Sigmoid colon (tissue), 7 donors: Measurements from ENCODE around the gene CTNND2. TPM values are rescaled to one million over a fixed set of nuclear protein-coding genes. Genes with fewer than 3 reads are reported as not detected.
"Not testable (repeated sequence)": the region's sequence is repeated elsewhere in the genome, so short reads cannot be mapped to it uniquely, and the experiment has no call there.

Source experiments
- DNase-seq: peaks from one replicate; pipeline ENCODE4 v3.0.0-alpha.2; 2019
- H3K27ac ChIP-seq, 4 donors: fragments of 200-600 bp; sonication (generic); one replicate each; pipeline ENCODE4 v1.5.1; 2016 to 2019; ENCODE audit warnings: mild to moderate bottlenecking in 1 of 4
- H3K27me3 ChIP-seq, 3 donors: fragments of 200-600 bp; sonication (generic); one replicate each; pipeline ENCODE4 v1.5.1; 2019; ENCODE audit warnings: mild to moderate bottlenecking in 1 of 3
- H3K36me3 ChIP-seq, 4 donors: fragments of 200-600 bp; sonication (generic); one replicate each; pipeline ENCODE4 v1.5.1; 2016 to 2019
- H3K4me1 ChIP-seq, 4 donors: fragments of 200-600 bp; sonication (generic); one replicate each; pipeline ENCODE4 v1.5.1; 2017 to 2019
- H3K4me3 ChIP-seq, 4 donors: fragments of 200-600 bp; sonication (generic); one replicate each; pipeline ENCODE4 v1.5.1; 2017 to 2019; ENCODE audit warnings: mild to moderate bottlenecking in 2 of 4, moderate library complexity in 1 of 4
- H3K9me3 ChIP-seq, 4 donors: fragments of 200-600 bp in 3 of 4; sonication (generic) in 3 of 4; one replicate each; pipeline versions ENCODE4 v1.5.1 to v1.6.1; 2013 to 2019
- EP300 ChIP-seq, 4 donors: sonication (generic); formaldehyde crosslinking; IDR thresholded peaks; one replicate each; pipeline ENCODE4 v1.6.1; 2017; ENCODE audit warnings: antibody characterized with exemption in 4 of 4
- POLR2A ChIP-seq, 2 donors: fragments of 450-650 bp; IDR thresholded peaks; one replicate each; pipeline ENCODE4 v1.6.1; 2016; ENCODE audit warnings: antibody characterized with exemption in 2 of 2, mild to moderate bottlenecking in 2 of 2, moderate library complexity in 2 of 2
- POLR2AphosphoS5 ChIP-seq, 4 donors: sonication (generic); formaldehyde crosslinking; IDR thresholded peaks; one replicate each; pipeline ENCODE4 v1.6.1; 2017; ENCODE audit warnings: antibody characterized with exemption in 4 of 4
- WGBS, 2 donors: extraction: QIAGEN DNeasy Blood & Tissue Kit; methylation state at CpG; one replicate each; pipeline ENCODE4 v1.1.7; 2013; 5-methylcytosine and 5-hydroxymethylcytosine counted together
- intact Hi-C: fragments of 100-400 bp; cut with DNase I; formaldehyde crosslinking; loops from one replicate; pipeline ENCODE4 v1.15.1; 2023
- polyA plus RNA-seq, 3 donors: library from polyadenylated mRNA; stranded (reverse); fragments of 200-250 nt; gene quantifications; one replicate each; pipeline ENCODE4 v1.2.3, GENCODE V29; 2013
- total RNA-seq, 4 donors: library from RNA; depleted of rRNA; stranded (reverse); fragments of >200 nt; gene quantifications; one replicate each; pipeline ENCODE4 v1.1.0, GENCODE V29; 2016
- TF ChIP-seq, protein P1 (sequence below), 4 experiments: fragments of 450-650 bp in 3 of 4; fragments of 200-600 bp in 1 of 4; IDR thresholded peaks; one replicate each; pipeline ENCODE4 v1.5.1; 2016 to 2019; ENCODE audit warnings: antibody characterized with exemption in 4 of 4, mild to moderate bottlenecking in 3 of 4, moderate library complexity in 2 of 4
- donor health status: healthy with polysubstance abuse.
- donor health status: Bipolar disorder and iron deficiency.
- donor health status: healthy.

Gene CTNND2
- total and polyA plus RNA-seq, 7 donors, result 0.36 to 2.5 (median 0.84) TPM; not detected in 1

DNA sequence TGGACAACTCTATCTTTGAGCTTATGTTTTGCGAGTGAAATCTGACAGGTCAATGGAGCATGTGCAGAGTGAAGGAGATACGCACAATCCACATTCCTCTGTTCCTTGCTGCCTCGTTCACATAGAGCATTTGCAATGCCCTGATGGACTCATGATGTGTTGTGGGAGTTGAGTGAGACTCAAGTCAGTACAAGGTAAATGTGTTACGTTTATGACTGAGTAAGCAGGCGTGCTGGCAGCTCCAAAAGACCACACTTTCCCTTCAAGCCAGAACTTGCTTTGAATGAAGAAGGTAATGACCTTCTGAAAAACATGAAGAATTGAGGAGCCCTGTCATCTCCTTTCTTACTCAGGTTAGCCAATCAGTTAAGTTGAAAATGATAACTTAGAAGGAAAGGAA is 477.8 kb downstream of the CTNND2 start:
- no peak overlapping the region for H3K27ac ChIP-seq
- no peaks in the 10 kb centered on the region for H3K27me3 ChIP-seq
- 76 to 83% methylated on average over 5 of the region's 5 CpGs for whole genome bisulfite sequencing, 2 donors
- no peaks in the 10 kb centered on the region for H3K4me1 ChIP-seq
- H3K9me3 ChIP-seq, result no peaks in the 10 kb centered on the region
- no peaks in the 10 kb centered on the region for H3K36me3 ChIP-seq
- no peak for TF ChIP-seq EP300 (IDR thresholded peaks at IDR 0.05)
- no peak for TF ChIP-seq POLR2A (IDR thresholded peaks at IDR 0.05)
- TF ChIP-seq, protein P1, sequence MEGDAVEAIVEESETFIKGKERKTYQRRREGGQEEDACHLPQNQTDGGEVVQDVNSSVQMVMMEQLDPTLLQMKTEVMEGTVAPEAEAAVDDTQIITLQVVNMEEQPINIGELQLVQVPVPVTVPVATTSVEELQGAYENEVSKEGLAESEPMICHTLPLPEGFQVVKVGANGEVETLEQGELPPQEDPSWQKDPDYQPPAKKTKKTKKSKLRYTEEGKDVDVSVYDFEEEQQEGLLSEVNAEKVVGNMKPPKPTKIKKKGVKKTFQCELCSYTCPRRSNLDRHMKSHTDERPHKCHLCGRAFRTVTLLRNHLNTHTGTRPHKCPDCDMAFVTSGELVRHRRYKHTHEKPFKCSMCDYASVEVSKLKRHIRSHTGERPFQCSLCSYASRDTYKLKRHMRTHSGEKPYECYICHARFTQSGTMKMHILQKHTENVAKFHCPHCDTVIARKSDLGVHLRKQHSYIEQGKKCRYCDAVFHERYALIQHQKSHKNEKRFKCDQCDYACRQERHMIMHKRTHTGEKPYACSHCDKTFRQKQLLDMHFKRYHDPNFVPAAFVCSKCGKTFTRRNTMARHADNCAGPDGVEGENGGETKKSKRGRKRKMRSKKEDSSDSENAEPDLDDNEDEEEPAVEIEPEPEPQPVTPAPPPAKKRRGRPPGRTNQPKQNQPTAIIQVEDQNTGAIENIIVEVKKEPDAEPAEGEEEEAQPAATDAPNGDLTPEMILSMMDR (IDR thresholded peaks at IDR 0.05), result no peak
- TF ChIP-seq POLR2AphosphoS5 (IDR thresholded peaks at IDR 0.05), result no peak
- intact Hi-C loops, result no loop called here
- no peak for DNase-seq
- H3K4me3 ChIP-seq, result no peak overlapping the region

DNA sequence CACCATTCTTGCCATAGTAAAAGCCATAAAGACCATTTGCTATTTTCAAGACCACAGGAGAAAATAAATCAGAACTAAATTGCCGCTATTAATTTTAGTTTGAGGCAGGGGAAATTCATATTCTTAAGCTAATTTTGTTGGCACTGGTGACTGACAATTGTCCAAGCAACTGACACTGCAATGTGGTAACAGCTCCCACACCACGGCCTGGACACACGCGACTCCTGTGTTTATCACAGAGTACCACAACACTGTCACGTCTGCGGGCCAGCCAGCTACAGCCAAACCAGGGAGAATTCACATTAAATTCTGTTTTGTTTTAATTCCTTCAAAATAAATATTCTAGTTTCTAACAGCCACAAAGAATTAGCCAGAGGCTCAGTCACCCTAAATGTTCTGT is 481.9 kb downstream of the CTNND2 start:
- no peaks in the 10 kb centered on the region for H3K9me3 ChIP-seq
- H3K4me3 ChIP-seq, result no peak overlapping the region

DNA sequence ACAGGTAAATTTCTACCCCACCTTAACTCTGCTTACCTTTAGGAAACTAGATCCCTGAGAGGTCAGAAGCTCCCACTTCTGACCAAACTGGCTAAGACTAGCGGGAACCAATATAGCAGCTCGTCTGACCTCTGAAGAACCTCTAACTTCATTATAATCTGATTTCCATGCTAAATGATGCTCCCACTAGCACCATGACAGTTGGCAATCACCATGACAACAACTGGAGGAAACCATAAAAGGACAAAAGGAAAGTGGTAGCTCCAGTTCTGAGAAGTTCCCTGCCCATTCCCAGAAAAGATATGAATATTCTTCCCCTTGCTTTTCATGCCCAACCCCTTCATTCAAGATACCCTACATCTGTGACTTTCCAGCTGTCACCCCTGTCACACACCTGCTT is 483.3 kb downstream of the CTNND2 start:
- Histone ChIP-seq H3K27me3 (no peaks in the 10 kb centered on the region), H3K4me3 (no peak overlapping the region), H3K27ac (no peak overlapping the region), H3K4me1 (no peaks in the 10 kb centered on the region), H3K9me3 (no peaks in the 10 kb centered on the region), H3K36me3 (no peaks in the 10 kb centered on the region)
- WGBS, 2 donors, result 88 to 93% methylated on average over 2 of the region's 2 CpGs
- no peak for DNase-seq
- intact Hi-C loops, result no loop called here
- TF ChIP-seq, protein P1 (IDR thresholded peaks at IDR 0.05), result no peak
- TF ChIP-seq POLR2A (IDR thresholded peaks at IDR 0.05) (no peak), POLR2AphosphoS5 (IDR thresholded peaks at IDR 0.05) (no peak), EP300 (IDR thresholded peaks at IDR 0.05) (no peak)

More for the DNA sequence above, 481.9 kb downstream of the CTNND2 start:
- intact Hi-C loops, result no loop called here
- TF ChIP-seq POLR2AphosphoS5 (IDR thresholded peaks at IDR 0.05), result no peak
- TF ChIP-seq EP300 (IDR thresholded peaks at IDR 0.05), result no peak
- TF ChIP-seq, protein P1 (IDR thresholded peaks at IDR 0.05), result no peak
- TF ChIP-seq POLR2A (IDR thresholded peaks at IDR 0.05), result no peak
- WGBS, 2 donors, result 71 to 83% methylated on average over 6 of the region's 6 CpGs
- H3K36me3 ChIP-seq, result no peaks in the 10 kb centered on the region
- DNase-seq, result no peak
- H3K27ac ChIP-seq, result no peak overlapping the region
- no peaks in the 10 kb centered on the region for H3K27me3 ChIP-seq
- H3K4me1 ChIP-seq, result no peaks in the 10 kb centered on the region

DNA sequence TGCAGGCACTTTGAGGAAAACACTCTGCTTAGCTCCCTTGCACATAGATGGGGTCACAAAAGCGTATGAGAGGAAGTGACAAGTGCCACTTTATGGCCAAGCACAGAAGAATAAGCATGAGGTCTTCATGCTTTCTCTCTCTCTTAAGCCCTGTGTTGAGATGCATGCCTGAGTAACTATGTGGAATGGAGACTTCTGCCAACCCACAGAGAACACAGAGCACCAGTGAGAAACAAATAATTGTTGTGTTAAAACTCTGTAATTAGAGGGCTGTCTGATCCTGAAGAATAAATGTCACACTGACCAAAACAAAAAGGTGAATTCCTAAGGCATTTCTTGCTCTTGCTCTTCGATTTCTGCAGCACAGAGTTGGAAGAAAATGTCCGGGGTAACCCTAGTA is 488.5 kb downstream of the CTNND2 start:
- H3K27me3 ChIP-seq, result no peaks in the 10 kb centered on the region
- no peaks in the 10 kb centered on the region for H3K4me1 ChIP-seq
- DNase-seq, result no peak
- WGBS, 2 donors, result 26 to 50% methylated on average over 3 of the region's 3 CpGs
- H3K36me3 ChIP-seq, result no peaks in the 10 kb centered on the region
- intact Hi-C loops, result no loop called here
- no peak overlapping the region for H3K27ac ChIP-seq
- peaks cover 0 to 3% (median 0%) of the 10 kb centered on the region in 4 donors for H3K9me3 ChIP-seq
- TF ChIP-seq POLR2AphosphoS5 (IDR thresholded peaks at IDR 0.05) (no peak), EP300 (IDR thresholded peaks at IDR 0.05) (no peak), POLR2A (IDR thresholded peaks at IDR 0.05) (no peak)
- TF ChIP-seq, protein P1 (IDR thresholded peaks at IDR 0.05), result no peak
- no peak overlapping the region for H3K4me3 ChIP-seq

DNA sequence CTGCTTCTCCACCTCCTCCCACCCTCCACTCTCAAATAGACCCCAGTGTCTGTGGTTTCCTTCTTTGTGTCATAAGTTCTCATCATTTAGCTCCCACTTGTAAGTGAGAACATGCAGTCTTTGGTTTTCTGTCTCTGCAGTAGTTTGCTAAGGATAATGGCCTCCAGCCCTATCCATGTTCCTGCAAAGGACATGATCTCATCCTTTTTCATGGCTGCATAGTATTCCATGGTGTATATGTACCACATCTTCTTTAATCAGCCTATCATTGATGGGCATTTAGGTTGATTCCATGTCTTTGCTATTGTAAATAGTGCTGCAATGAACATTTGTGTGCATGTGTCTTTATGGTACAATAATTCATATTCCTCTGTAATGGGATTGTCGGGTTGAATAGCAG is 489.5 kb downstream of the CTNND2 start:
- DNase-seq, intact Hi-C loops, H3K9me3 ChIP-seq, H3K4me3 ChIP-seq, H3K27ac ChIP-seq, H3K36me3 ChIP-seq, H3K27me3 ChIP-seq, H3K4me1 ChIP-seq: not testable (repeated sequence)
- WGBS, 2 donors, result 93 to 97% methylated on average over 1 of the region's 1 CpG
